ENCODE results near the gene KIF18B. TPM values are rescaled to one million over a fixed set of nuclear protein-coding genes. Genes with fewer than 3 reads are reported as not detected.

The KIF18B gene
- polyA plus RNA-seq, 3 donors, result not detected

- Mint-ChIP-seq H3K4me1 (no peaks in the 10 kb centered on the region), H3K4me3 (no peak overlapping the region), H3K36me3 (peaks cover 21 to 35% of the 10 kb centered on the region in 2 donors), H3K27me3 (ENCODE audit: low read depth in 3 of 3) (peaks cover 22 to 30% (median 23%) of the 10 kb centered on the region in 3 donors), H3K27ac (no peak overlapping the region), H3K9me3 (peaks cover 0 to 3% (median 0%) of the 10 kb centered on the region in 7 donors)
- Histone ChIP-seq H3K36me3 (replicated peaks in 1 of 2; ENCODE audit: control insufficient read depth in 1 of 2, insufficient read depth in 2 of 2, low read length in 2 of 2) (peaks cover 20 to 23% of the 10 kb centered on the region in 2 donors), H4K20me1 (ENCODE audit: insufficient read depth, low read length) (no peaks in the 10 kb centered on the region), H3K4me2 (replicated peaks; ENCODE audit: extremely low read depth, low read length, poor library complexity, severe bottlenecking) (no peak overlapping the region), H3K9me3 (replicated peaks in 1 of 2; ENCODE audit: control insufficient read depth in 1 of 2, insufficient read depth in 1 of 2, low read length in 2 of 2) (no peaks in the 10 kb centered on the region), H3K4me3 (replicated peaks in 1 of 3; ENCODE audit: low read depth in 2 of 3, low read length in 3 of 3) (no peak overlapping the region), H3K4me1 (ENCODE audit: control insufficient read depth in 1 of 2, insufficient read depth in 2 of 2, low read length in 2 of 2) (no peaks in the 10 kb centered on the region), H3K9ac (ENCODE audit: insufficient read depth, low read length, poor library complexity, severe bottlenecking) (no peak overlapping the region), H3K27ac (ENCODE audit: low read depth in 1 of 2, low read length in 2 of 2) (no peak overlapping the region), H2AFZ (ENCODE audit: insufficient read depth, low read depth, low read length, poor library complexity, severe bottlenecking) (no peak overlapping the region), H3K27me3 (ENCODE audit: control insufficient read depth in 2 of 2, insufficient read depth in 2 of 2, low read length in 2 of 2) (peaks cover 6 to 15% of the 10 kb centered on the region in 2 donors), H3K79me2 (ENCODE audit: insufficient read depth, low read length) (no peaks in the 10 kb centered on the region)
- no peak for DNase-seq
- no peak for TF ChIP-seq CTCF (IDR thresholded peaks at IDR 0.05)
- WGBS (ENCODE audit: insufficient coverage), result 78% methylated on average over 16 of the region's 19 CpGs
- intact Hi-C loops (cut with micrococcal nuclease), result loop anchor here (5.0 to 10.0 kb wide), 2 partner anchors 99 to 172 kb away; no protein-coding TSS in a partner anchor
These were observed 24.7 kb downstream of the KIF18B start for GRCh38 chr17:44922746-44923470.

- H3K27ac Mint-ChIP-seq, result no peak overlapping the region
- H3K4me3 ChIP-seq (replicated peaks in 1 of 3; ENCODE audit: low read depth in 2 of 3, low read length in 3 of 3), result no peak overlapping the region
These were observed 25.4 kb downstream of the KIF18B start for GRCh38 chr17:44922136-44922535.

More at GRCh38 chr17:44922136-44922535, 25.4 kb downstream of the KIF18B start:
- no peak overlapping the region for H3K27ac ChIP-seq (ENCODE audit: low read depth in 1 of 2, low read length in 2 of 2)
- H3K4me2 ChIP-seq (replicated peaks; ENCODE audit: extremely low read depth, low read length, poor library complexity, severe bottlenecking), result no peak overlapping the region
- Mint-ChIP-seq H3K27me3 (ENCODE audit: low read depth in 3 of 3) (peaks cover 22 to 30% (median 23%) of the 10 kb centered on the region in 3 donors), H3K9me3 (peaks cover 0 to 3% (median 0%) of the 10 kb centered on the region in 7 donors), H3K4me3 (no peak overlapping the region), H3K4me1 (no peaks in the 10 kb centered on the region), H3K36me3 (peaks cover 15 to 27% of the 10 kb centered on the region in 2 donors)
- no peak overlapping the region for H3K9ac ChIP-seq (ENCODE audit: insufficient read depth, low read length, poor library complexity, severe bottlenecking)
- 100% methylated on average over 4 of the region's 6 CpGs for WGBS (ENCODE audit: insufficient coverage)
- no peak overlapping the region for H2AFZ ChIP-seq (ENCODE audit: insufficient read depth, low read depth, low read length, poor library complexity, severe bottlenecking)
- peaks cover 6 to 15% of the 10 kb centered on the region in 2 donors for H3K27me3 ChIP-seq (ENCODE audit: control insufficient read depth in 2 of 2, insufficient read depth in 2 of 2, low read length in 2 of 2)
- intact Hi-C loops (cut with micrococcal nuclease), result loop anchor here (5.0 to 10.0 kb wide), 2 partner anchors 100 to 173 kb away; no protein-coding TSS in a partner anchor
- no peak for DNase-seq
- no peaks in the 10 kb centered on the region for H4K20me1 ChIP-seq (ENCODE audit: insufficient read depth, low read length)
- H3K9me3 ChIP-seq (replicated peaks in 1 of 2; ENCODE audit: control insufficient read depth in 1 of 2, insufficient read depth in 1 of 2, low read length in 2 of 2), result no peaks in the 10 kb centered on the region
- TF ChIP-seq CTCF (IDR thresholded peaks at IDR 0.05), result no peak
- H3K79me2 ChIP-seq (ENCODE audit: insufficient read depth, low read length), result no peaks in the 10 kb centered on the region
- H3K36me3 ChIP-seq (replicated peaks in 1 of 2; ENCODE audit: control insufficient read depth in 1 of 2, insufficient read depth in 2 of 2, low read length in 2 of 2), result peaks cover 14 to 16% of the 10 kb centered on the region in 2 donors
- no peaks in the 10 kb centered on the region for H3K4me1 ChIP-seq (ENCODE audit: control insufficient read depth in 1 of 2, insufficient read depth in 2 of 2, low read length in 2 of 2)
